ENCODE data around the gene CASKIN1.

The CASKIN1 gene

GRCh38 chr16:2194852-2195321, 1.5 kb downstream of the CASKIN1 start:
- no peak for DNase-seq (ENCODE audit: low read depth)

GRCh38 chr16:2194166-2194834, 2.1 kb downstream of the CASKIN1 start:
- DNase-seq (ENCODE audit: low read depth) = no peak

GRCh38 chr16:2191446-2191706, 5.0 kb downstream of the CASKIN1 start:
- DNase-seq (ENCODE audit: low read depth) = no peak

DNA sequence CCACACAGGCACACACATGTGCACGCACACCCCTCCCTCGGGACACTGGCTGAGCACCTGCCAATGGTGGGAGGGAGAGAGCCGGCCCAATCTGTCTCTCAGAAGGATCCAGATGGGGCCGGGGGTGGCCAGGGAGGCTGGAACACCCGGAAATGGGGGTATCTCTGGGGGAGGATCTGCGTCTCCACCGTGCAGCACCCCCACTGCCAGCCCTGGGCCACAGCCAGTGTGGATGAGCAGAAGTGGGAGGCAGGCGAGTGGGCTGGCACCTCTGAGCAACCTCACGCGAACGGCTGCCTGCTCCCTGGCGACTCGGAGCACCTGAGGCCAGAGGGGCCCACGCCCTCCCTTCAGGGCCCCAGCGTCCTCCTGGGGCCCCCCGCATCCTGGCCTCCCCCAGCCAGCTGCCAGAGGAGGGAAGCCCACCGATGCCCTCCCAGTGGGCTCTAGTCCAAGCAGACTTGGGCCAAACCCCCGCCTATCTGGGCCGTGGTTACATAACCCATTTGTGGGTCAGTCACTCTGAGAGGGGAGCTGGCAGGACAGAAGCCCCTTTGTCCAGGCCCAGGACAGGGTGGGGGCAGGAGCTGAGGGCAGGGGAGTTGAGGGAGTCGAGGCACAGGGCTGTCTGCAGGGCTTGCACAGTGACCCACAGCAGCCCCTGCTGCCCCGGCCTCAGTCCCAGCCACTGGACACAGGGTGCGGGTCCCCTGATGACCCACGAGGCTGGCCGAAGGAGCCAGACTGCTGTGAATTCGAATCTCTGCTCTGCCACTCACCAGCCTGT, 5.6 kb downstream of the CASKIN1 start:
- DNase-seq (ENCODE audit: low read depth) = no peak

- no peak for DNase-seq (ENCODE audit: low read depth)
These were observed 6.3 kb downstream of the CASKIN1 start for GRCh38 chr16:2190002-2190658.

- DNase-seq (ENCODE audit: low read depth) = no peak
These were observed 7.0 kb downstream of the CASKIN1 start for GRCh38 chr16:2189252-2189893.

- DNase-seq (ENCODE audit: low read depth) = no peak
These were observed 8.0 kb downstream of the CASKIN1 start for GRCh38 chr16:2188395-2188794.

DNA sequence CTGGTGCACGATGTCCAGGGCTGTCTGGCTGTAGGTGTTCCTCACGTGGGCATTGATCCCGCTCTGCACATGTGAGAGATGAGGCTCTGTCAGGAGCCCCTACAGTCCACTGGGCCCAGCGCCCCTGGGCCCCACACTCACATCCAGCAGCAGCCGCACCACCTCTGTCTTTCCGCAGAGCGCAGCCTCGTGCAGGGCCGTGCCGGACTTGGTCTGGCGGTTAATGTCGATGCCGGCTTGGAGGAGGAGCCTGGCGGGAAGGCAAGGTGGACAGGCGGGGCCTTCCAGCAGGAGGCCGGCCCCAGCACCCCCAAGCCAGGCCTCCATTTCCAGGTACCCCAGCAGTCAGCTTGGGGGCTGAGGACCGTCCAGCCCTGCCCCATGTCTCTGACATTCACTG, 9.2 kb downstream of the CASKIN1 start:
- DNase-seq (ENCODE audit: low read depth) = no peak

GRCh38 chr16:2186505-2186904, 9.9 kb downstream of the CASKIN1 start:
- no peak for DNase-seq (ENCODE audit: low read depth)

DNA sequence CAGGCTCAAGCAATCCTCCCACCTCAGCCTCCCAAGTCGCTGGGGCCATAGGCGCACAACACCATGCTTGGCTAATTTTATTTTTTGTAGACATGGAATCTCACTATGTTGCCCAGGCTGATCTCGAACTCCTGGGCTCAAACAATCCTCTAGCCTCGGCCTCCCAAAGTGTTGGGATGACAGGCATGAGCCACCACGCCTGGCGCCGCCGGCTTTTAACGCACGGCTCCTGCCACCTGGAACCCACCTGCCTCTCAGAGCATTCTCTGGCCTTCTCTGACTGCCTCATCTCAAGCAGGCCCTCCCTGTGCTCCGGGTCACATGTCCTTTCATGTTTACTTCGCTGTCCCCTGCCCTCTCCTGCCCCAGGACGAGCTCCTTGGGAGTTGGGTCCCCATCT, 10.3 kb downstream of the CASKIN1 start:
- DNase-seq (ENCODE audit: low read depth) = no peak

- DNase-seq (ENCODE audit: low read depth) = no peak
These were observed 11.4 kb downstream of the CASKIN1 start for GRCh38 chr16:2184962-2185361.

GRCh38 chr16:2184346-2184745, 12.1 kb downstream of the CASKIN1 start:
- DNase-seq (ENCODE audit: low read depth) = no peak

DNA sequence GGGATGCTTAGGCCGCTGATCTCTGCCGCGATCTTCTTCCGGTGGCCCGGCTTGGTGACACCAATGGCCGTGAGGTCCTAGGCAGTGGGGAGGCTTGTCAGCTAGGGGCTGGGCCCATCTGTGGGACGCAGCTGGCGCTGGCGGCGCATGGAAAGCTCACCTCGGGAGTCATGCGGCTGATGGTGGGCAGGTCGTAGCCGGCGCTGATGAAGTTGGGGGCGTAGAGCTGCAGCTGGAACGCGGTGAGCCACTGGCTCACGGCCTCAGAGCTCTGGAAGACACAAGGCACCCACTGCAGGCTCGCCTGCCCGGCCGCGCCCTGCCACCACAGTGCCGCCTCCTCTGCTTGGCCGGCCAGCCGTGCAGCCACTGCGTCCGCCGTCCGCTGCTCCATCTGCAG, 12.7 kb downstream of the CASKIN1 start:
- no peak for DNase-seq (ENCODE audit: low read depth)

- no peak for DNase-seq (ENCODE audit: low read depth)
These were observed 14.5 kb downstream of the CASKIN1 start for GRCh38 chr16:2181952-2182351.

- DNase-seq (ENCODE audit: low read depth) = no peak
These were observed 15.2 kb downstream of the CASKIN1 start for GRCh38 chr16:2180962-2181923.

- no peak for DNase-seq (ENCODE audit: low read depth)
These were observed 15.9 kb downstream of the CASKIN1 start for GRCh38 chr16:2180461-2180860.

GRCh38 chr16:2179576-2179975, 16.8 kb downstream of the CASKIN1 start:
- DNase-seq (ENCODE audit: low read depth) = no peak

DNA sequence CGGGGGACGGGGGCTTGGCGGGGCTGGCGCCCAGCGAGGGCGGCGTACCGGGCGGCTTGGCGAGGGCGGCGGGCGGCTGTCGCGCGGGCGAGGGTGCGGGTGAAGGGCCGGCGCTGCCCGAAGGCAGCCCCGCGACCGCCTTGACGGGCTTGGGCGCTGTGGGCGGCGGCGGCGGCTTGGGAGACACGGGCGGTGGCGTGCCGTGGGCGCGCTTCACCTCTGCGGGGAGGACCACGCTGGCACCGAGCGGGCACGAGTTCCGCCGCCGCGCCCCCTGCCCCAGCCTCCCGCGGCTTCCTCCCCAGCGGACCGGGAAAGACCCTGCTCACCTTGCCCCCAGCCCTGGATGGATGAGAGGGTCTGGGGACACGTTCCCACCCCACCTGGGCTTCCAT, 17.3 kb downstream of the CASKIN1 start:
- DNase-seq (ENCODE audit: low read depth) = no peak

DNA sequence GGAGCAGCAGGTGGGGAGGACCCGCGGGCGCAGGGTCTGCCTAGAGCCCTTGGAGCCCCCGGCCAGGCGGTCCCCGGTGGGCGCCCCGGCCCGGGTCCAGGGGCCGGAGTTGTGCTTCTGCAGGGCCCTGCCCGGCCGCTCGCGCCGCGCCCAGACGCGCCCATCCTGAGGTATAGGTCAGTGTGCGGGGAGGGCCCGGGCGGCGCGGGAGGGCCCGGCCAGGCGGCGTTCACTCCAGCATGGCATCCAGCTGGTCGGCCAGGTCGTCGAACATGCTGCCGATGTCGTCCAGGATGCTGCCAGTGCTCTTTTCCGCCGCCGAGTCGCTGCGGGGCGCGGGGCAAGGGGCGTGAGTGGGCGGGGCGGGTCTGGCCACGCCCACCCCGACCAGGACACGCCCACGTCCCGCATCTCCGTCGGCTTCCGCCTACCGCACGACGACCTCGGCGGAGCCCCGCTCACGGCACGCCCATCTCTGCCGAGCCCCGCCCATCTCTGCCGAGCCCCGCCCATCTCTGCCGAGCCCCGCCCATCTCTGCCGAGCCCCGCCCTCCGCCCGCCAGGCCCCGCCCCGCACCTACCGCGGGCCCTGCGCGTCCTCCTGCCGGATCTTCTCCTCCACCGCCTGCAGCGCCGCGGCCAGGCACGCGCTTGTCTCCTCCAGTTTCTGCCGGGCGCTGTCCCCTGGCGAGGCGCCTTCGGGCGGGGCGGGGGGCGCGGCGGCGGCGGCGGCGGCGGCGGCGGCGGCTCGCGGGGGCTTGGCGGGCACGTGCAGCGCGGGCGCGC, 17.9 kb downstream of the CASKIN1 start:
- DNase-seq (ENCODE audit: low read depth) = peak; percentile 31

DNA sequence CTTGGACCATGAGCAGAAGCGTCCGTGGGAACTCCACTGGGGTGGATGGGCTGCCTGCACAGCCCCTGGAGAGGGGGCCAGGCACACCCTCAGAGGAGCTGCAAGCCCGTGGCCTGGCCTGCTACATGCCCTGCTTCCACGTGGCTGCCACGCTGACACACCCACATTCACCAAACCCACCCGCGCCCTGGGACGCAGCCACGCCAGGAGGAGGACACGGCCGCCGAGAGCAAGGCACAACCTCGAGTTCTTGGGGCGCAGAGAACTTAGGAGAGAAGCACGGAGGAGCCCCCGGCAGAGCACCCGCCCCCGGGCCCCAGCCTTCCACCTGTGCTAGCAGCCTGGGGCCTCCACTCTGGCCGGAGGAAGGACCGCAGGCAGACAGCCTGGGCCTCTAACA, 18.8 kb downstream of the CASKIN1 start:
- no peak for DNase-seq (ENCODE audit: low read depth)

- no peak for DNase-seq (ENCODE audit: low read depth)
These were observed 19.3 kb downstream of the CASKIN1 start for GRCh38 chr16:2177101-2177500.
